Gastrocnemius medialis (tissue), 4 donors: Measurements from ENCODE around the gene AK5.

Source experiments
- CTCF ChIP-seq, 5 experiments: fragments of 450-650 bp in 3 of 5; fragments of 200-600 bp in 2 of 5; sonication (generic) in 2 of 5; IDR thresholded peaks in 4 of 5; conservative IDR thresholded peaks in 1 of 5; 1 replicate in 4 of 5; 2 replicates in 1 of 5; pipeline ENCODE4 v1.5.1; 2016 to 2019; ENCODE audit warnings: antibody characterized with exemption in 5 of 5, mild to moderate bottlenecking in 3 of 5, moderate library complexity in 3 of 5
- POLR2A ChIP-seq, 2 donors: fragments of 450-650 bp; IDR thresholded peaks; one replicate each; pipeline ENCODE4 v1.6.1; 2017; ENCODE audit warnings: antibody characterized with exemption in 2 of 2, mild to moderate bottlenecking in 2 of 2, moderate library complexity in 2 of 2

- TF ChIP-seq POLR2A (IDR thresholded peaks at IDR 0.05) (no peak), CTCF (IDR thresholded peaks at IDR 0.05 in 4 of 5, conservative IDR thresholded peaks at IDR 0.05 in 1 of 5) (no peak)
Observed at GRCh38 chr1:77308889-77309621, 27.2 kb downstream of the AK5 start.
